Stimulated activated CD4-positive, alpha-beta T cell treated with anti-CD3 and anti-CD28 coated beads, Interleukin-2, amount 100 ng/mL, for 4 hours (primary cell): ENCODE results near the gene MS4A6E.
"Not testable (repeated sequence)": the region's sequence is repeated elsewhere in the genome, so short reads cannot be mapped to it uniquely, and the experiment has no call there.

Source experiments
- DNase-seq: peaks from one replicate; pipeline ENCODE4 v3.0.0-alpha.2; 2020; ENCODE audit warnings: low read depth

The MS4A6E gene

GRCh38 chr11:60326955-60327354 lies at the start of gene MS4A6E:
MS4A6E (plus strand) TSS chr11:60327255; CDS start chr11:60334896, 7,641 bp downstream.
- DNase-seq, result no peak

GRCh38 chr11:60280412-60280811 lies 46.6 kb upstream of the MS4A6E start, which contains the start of gene MS4A4A:
MS4A4A (plus strand) TSS chr11:60280666; CDS start chr11:60280676, 10 bp downstream.
- no peak for DNase-seq

GRCh38 chr11:60281485-60281884 lies 45.6 kb upstream of the MS4A6E start:
- DNase-seq, result no peak

GRCh38 chr11:60282286-60282685 lies 44.8 kb upstream of the MS4A6E start:
- DNase-seq, result no peak

GRCh38 chr11:60285411-60286126 lies 41.5 kb upstream of the MS4A6E start:
- DNase-seq, result not testable (repeated sequence)

- DNase-seq, result no peak
Observed at GRCh38 chr11:60288531-60288930, 38.5 kb upstream of the MS4A6E start.

GRCh38 chr11:60292145-60292544 lies 34.9 kb upstream of the MS4A6E start:
- DNase-seq, result no peak

- DNase-seq, result no peak
Observed at GRCh38 chr11:60301178-60301577, 25.9 kb upstream of the MS4A6E start.

- not testable (repeated sequence) for DNase-seq
Observed at GRCh38 chr11:60301884-60302283, 25.2 kb upstream of the MS4A6E start.

- DNase-seq, result no peak
Observed at GRCh38 chr11:60303661-60304060, 23.4 kb upstream of the MS4A6E start.

- DNase-seq, result no peak
Observed at GRCh38 chr11:60305906-60306619, 21.0 kb upstream of the MS4A6E start.

- DNase-seq, result no peak
Observed at GRCh38 chr11:60307507-60308195, 19.4 kb upstream of the MS4A6E start.

- no peak for DNase-seq
Observed at GRCh38 chr11:60310407-60310998, 16.6 kb upstream of the MS4A6E start.

- no peak for DNase-seq
Observed at GRCh38 chr11:60314635-60315321, 12.3 kb upstream of the MS4A6E start.

- DNase-seq, result no peak
Observed at GRCh38 chr11:60315871-60316270, 11.2 kb upstream of the MS4A6E start.

GRCh38 chr11:60316317-60316716 lies 10.7 kb upstream of the MS4A6E start:
- DNase-seq, result no peak

GRCh38 chr11:60318726-60319125 lies 8.3 kb upstream of the MS4A6E start:
- DNase-seq, result no peak

GRCh38 chr11:60321051-60321450 lies 6.0 kb upstream of the MS4A6E start:
- no peak for DNase-seq

GRCh38 chr11:60328460-60328859 lies 1.4 kb downstream of the MS4A6E start:
- DNase-seq, result no peak

GRCh38 chr11:60332846-60333245 lies 5.8 kb downstream of the MS4A6E start:
- no peak for DNase-seq

GRCh38 chr11:60334005-60334620 lies 7.1 kb downstream of the MS4A6E start:
- peak; percentile 27 for DNase-seq
